Fibroblast of the conjunctiva (primary cell): ENCODE results near the gene SLC43A3.
A peak's percentile ranks its signal among the peaks of the same experiment; 100 is the strongest.
"Not testable (repeated sequence)": the region's sequence is repeated elsewhere in the genome, so short reads cannot be mapped to it uniquely, and the experiment has no call there.

ENCODE experiments used
- DNase-seq: peaks from one replicate; pipeline ENCODE4 v3.0.0-alpha.2; 2010; ENCODE audit warnings: low read depth

The SLC43A3 gene

DNA sequence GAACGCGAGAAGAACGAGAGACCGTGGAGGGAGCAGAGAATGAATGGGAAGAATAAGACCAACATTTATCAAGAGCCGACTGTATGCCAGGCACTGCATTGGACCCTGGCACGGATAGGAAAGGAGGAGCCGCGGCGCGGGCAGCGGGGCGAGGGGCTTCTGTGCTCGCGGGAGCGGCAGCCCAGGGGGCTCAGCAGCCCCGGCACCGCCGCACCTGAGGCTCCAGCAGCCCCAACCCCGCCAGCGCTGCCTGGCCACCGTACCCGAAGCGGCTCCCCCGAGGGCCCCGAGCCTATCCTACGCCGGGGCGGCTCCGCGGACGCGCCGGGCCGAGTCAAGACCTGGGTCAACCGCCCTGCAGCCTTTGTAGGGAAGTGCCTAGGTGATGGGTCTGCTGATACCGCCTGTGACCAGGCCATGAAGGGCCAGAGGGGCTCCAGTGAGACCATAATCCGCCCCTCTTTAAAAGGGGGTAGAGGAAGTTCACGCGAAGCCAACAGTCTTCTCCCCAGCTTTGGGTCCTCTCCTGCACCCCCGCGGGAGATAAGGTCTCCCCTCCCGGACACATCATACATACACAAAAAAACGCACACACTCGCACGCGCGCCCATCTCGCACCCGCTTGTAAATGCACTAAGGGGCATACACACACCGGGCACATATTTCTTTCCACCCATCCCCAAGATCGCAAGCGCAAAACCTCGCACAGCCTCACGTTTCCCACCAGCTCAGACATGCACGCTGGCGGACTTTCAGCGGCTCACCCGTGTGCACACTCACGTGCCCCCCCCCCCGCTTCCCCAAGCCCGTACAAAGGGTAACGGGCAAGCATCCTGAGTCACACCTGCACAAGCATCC lies 32.5 kb upstream of the SLC43A3 start:
- DNase-seq = no peak

DNA sequence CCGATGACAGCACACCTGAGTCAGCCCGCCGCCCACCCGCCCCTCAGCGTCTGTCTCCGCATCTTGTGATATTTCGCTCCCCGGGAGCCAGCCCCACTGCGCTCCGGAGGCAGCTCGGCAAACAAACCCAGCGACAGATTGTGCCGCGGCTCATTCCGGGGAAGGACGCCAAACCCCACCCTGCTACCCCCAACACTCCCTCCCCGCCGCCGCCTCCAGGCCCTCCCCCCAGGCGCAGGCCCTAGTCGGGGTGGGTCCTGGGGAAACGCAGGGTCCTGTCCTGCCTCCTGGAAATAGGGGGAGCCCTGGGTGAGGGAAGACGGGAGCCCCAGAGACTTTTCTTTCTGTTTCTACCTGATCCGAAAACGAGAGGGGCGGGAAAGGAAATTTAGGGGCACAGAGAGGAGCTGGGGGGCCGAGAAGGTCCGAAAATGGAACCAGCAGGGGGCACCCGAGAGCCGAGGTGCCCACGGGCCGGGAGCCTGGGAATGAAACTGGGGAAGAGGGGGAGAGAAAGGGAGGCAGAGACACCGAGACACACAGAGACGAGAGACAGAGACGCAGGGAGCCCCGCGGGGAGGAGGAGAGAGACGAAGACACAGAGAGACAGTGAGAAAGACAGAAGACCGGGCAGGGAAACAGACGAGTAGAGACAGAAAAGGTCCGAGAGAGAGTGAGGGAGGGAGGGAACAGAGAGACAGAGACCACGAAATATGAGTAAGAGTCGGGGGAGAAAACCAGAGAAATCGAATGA lies 31.7 kb upstream of the SLC43A3 start:
- no peak for DNase-seq

GRCh38 chr11:57458060-57458409 lies 31.1 kb upstream of the SLC43A3 start:
- no peak for DNase-seq

DNA sequence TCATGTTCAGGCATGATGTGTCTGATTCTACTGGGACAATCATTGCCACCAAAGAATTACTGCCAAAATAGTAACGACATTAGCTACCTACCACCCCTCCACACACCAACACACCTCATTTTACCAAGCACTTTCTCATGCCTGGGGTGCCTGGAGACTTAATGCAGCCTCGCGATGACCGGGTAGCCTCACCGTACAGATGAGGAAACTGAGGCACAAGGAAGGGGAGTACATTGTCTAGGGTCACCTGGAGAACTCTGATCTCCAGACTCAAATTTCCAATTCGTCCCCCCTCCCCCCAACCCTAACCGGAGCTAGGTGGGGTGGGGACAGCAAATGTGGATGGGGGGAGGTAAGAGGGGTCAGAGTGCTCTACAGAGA lies 30.7 kb upstream of the SLC43A3 start:
- DNase-seq = no peak

GRCh38 chr11:57456960-57457642 lies 30.2 kb upstream of the SLC43A3 start:
- DNase-seq = peak; percentile 75

DNA sequence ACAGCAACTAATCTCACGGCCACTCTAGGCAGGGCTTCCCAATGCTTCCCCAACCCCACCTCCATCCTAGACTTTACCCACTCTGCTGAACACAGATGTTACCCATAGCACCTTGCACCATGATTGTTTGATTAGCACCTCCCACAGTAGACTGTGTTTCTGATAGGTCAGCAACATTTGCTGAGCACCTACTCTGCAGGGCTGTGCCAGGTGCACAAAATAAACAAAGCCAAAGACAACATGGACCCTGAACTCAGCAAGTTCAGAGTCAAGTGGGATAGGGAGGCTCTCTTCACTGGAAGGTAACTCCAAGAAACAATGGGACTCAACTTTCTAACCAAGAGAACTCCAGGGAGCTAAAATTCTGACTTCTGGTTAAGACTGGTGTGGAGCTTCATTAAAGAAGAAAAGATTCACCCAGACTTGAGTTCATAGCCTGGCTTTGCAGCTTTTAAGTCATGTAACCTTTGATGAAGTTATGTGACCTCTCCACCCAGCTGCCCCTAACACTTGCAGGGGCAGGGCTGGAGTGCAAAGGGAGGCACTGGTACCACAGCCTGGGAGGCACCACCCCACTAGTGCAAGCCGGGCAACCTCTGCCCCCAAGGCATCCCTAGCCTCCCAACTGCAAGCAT lies 26.7 kb upstream of the SLC43A3 start:
- no peak for DNase-seq

- no peak for DNase-seq
Observed at GRCh38 chr11:57446055-57446454, 19.1 kb upstream of the SLC43A3 start.

GRCh38 chr11:57445122-57445394 lies 18.1 kb upstream of the SLC43A3 start:
- DNase-seq = not testable (repeated sequence)

- no peak for DNase-seq
Observed at GRCh38 chr11:57444362-57445121, 17.6 kb upstream of the SLC43A3 start.

GRCh38 chr11:57440744-57441414 lies 14.0 kb upstream of the SLC43A3 start:
- no peak for DNase-seq

- no peak for DNase-seq
Observed at GRCh38 chr11:57439786-57440185, 12.9 kb upstream of the SLC43A3 start.

DNA sequence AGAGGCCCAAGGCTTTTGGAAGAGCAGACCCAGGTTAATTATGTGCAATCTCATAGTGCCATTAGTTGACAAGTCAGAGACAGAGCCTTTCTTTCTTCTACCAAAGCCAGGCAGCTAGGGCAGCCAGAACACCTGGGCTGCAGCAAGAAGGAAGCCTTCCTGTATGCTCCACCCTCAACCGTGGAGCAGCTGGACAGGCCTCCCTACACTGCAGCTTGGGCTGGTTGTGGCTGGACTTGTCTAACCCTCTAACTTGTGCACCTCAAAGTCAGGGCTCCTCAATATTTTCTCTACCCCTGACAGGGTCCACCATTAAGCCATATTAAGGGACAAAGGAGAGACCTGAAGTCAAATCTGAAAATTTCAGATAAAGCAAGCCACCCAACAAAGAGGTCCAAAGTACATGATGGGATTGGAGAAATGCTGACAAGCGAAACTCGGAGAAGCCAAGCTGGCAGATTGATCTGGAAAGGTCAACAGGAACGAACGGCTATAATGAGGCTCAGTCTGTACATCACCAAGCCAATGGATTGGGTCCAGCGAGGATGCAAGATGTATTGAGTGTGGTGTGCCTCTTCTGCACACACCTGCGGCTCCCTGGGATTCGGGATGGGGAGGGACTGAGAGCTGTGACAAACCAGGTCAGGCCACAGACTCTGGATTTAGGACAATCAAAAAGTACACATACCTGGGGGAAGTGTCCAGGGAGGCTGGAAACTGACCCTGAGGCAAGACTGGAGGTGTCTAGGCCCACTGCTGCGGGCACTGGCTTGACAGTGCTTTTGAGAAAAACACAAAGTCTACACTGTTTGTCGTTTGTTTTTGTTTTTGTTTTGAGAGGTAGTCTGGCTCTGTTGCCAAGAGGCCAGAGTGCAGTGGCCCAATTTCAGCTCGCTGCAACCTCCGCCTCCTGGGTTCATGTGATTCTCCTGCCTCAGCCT lies 11.7 kb upstream of the SLC43A3 start:
- DNase-seq = no peak

DNA sequence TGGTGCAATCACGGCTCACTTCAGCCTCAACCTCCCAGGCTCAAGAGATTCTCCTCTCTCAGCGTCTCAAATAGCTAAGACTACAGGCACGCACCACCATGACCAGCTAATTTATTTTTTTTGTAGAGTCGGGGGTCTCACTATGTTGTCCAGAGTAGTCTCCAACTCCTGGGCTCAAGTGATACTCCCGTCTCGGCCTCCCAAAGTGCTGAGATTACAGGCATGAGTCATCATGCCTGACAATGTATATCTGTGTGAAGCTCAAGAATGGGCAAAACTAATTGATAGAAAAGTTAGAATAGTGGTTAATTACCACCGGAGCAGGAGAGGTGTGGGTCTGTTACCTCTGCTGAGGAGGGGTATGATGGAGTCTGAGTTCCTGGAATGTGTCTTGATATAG lies 9.1 kb upstream of the SLC43A3 start:
- no peak for DNase-seq

- DNase-seq = peak; percentile 85
Observed at GRCh38 chr11:57434640-57435546, 8.0 kb upstream of the SLC43A3 start.

DNA sequence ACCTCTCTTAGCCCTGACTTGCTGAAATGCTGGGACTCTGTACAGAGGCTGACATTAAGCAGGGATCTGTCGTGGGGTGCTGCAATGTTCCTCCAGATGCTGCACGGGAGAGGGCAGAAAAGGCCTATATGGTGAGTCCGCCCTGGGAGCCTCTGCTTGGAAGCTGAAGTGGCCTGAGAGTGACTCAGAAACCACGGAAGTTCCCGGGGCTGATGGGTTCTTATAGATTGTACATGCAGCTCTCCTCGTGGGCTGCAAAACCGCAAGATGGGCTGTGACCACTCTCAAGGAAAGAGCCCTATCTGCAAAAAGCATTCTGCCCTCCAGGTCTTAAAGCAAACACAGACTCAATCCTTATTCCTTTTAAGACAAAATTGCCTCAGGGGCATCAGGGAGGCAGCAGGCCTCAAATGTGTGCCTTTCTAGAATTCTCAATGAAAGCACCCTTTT lies 5.8 kb upstream of the SLC43A3 start:
- DNase-seq = no peak

GRCh38 chr11:57432149-57432561 lies 5.2 kb upstream of the SLC43A3 start:
- no peak for DNase-seq

DNA sequence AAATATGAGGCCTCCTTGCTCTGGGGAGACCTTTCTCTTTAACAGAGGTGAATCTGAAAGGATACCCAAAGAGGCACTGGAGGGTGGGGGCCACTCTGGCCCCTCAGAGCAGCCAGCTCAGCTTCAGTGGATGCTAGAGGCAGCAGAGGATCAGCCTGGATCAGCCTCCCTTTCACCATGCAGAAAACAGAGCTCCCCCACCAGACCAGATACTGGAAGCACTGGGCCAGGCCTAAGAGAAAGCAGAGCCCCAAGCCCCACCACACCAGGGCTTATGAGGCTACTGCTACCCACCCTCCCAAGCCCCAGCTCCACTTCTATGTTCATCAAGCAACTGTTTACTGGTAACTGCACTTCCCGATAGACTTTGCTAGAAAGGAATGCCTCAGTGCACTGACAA lies 4.0 kb upstream of the SLC43A3 start:
- DNase-seq = no peak

- no peak for DNase-seq
Observed at GRCh38 chr11:57429946-57430345, 3.0 kb upstream of the SLC43A3 start.

- no peak for DNase-seq
Observed at GRCh38 chr11:57428643-57429042, 1.7 kb upstream of the SLC43A3 start.
